Naive thymus-derived CD4-positive, alpha-beta T cell (primary cell): ENCODE results near the gene ZNF280C. TPM values are rescaled to one million over a fixed set of nuclear protein-coding genes. Genes with fewer than 3 reads are reported as not detected.

Source experiments
- ATAC-seq: fragments of 150-1000 bp; cut with Tn5 transposase; 2 replicates; pipeline ENCODE4 v1.10.0; 2021; ENCODE audit warnings: mild to moderate bottlenecking, moderate library complexity
- CTCF ChIA-PET: fragments of 350-600 bp; sonication (Branson Sonifier 250); formaldehyde crosslinking; loops from one replicate; lab custom pipeline; 2021; ENCODE audit warnings: antibody characterized with exemption; lab: Charles Lee
- POLR2A ChIA-PET: fragments of 350-600 bp; sonication (Branson Sonifier 250); formaldehyde crosslinking; loops from one replicate; lab custom pipeline; 2021; ENCODE audit warnings: antibody characterized with exemption, inconsistent platforms; lab: Charles Lee
- DNase-seq, 9 donors: peaks; one replicate each; pipeline versions ENCODE4 v3.0.0 to v3.0.0-alpha.2; 2020 to 2022; ENCODE audit warnings: mixed read lengths in 1 of 9
- H3K27ac ChIP-seq: one replicate; pipeline ENCODE4 v1.7.0; 2013; ENCODE audit warnings: mild to moderate bottlenecking, low read depth, low read length, moderate library complexity
- H3K27me3 ChIP-seq, 2 donors: one replicate each; pipeline ENCODE4 v1.7.0; 2013; ENCODE audit warnings: low read length in 2 of 2, mild to moderate bottlenecking in 2 of 2, moderate library complexity in 2 of 2; ENCODE audit not compliant: control insufficient read depth in 2 of 2, insufficient read depth in 2 of 2
- H3K36me3 ChIP-seq, 3 experiments: 1 replicate in 2 of 3; 2 replicates in 1 of 3; pipeline ENCODE4 v1.7.0; 2013; ENCODE audit warnings: low read length in 3 of 3, mild to moderate bottlenecking in 3 of 3, moderate library complexity in 1 of 3; ENCODE audit not compliant: insufficient read depth in 3 of 3, control insufficient read depth in 2 of 3
- H3K4me1 ChIP-seq, 2 donors: one replicate each; pipeline ENCODE4 v1.7.0; 2013; ENCODE audit warnings: low read length in 2 of 2, mild to moderate bottlenecking in 2 of 2, moderate library complexity in 1 of 2; ENCODE audit not compliant: control insufficient read depth in 2 of 2, insufficient read depth in 2 of 2
- H3K4me3 ChIP-seq: 2 replicates; pipeline ENCODE4 v1.7.0; 2013; ENCODE audit warnings: mild to moderate bottlenecking, low read length
- H3K9me3 ChIP-seq, 3 experiments: 1 replicate in 2 of 3; 2 replicates in 1 of 3; pipeline ENCODE4 v1.7.0; 2013; ENCODE audit warnings: low read length in 3 of 3; ENCODE audit not compliant: control insufficient read depth in 2 of 3
- H3K27ac Mint-ChIP-seq, 9 donors: one replicate each; pipeline ENCODE4 v1.8.0; 2020 to 2022; ENCODE audit warnings: mixed read lengths in 9 of 9, mild to moderate bottlenecking in 8 of 9, moderate library complexity in 5 of 9, inconsistent platforms in 2 of 9
- H3K27me3 Mint-ChIP-seq, 5 donors: one replicate each; pipeline ENCODE4 v1.8.0; 2021 to 2022; ENCODE audit warnings: mixed read lengths in 5 of 5, mild to moderate bottlenecking in 1 of 5
- H3K36me3 Mint-ChIP-seq, 5 donors: one replicate each; pipeline ENCODE4 v1.8.0; 2020 to 2022; ENCODE audit warnings: mixed read lengths in 5 of 5, mild to moderate bottlenecking in 3 of 5, inconsistent platforms in 1 of 5
- H3K4me1 Mint-ChIP-seq, 7 donors: one replicate each; pipeline ENCODE4 v1.8.0; 2020 to 2022; ENCODE audit warnings: mixed read lengths in 7 of 7, mild to moderate bottlenecking in 3 of 7, inconsistent platforms in 1 of 7
- H3K4me3 Mint-ChIP-seq, 10 donors: one replicate each; pipeline ENCODE4 v1.8.0; 2020 to 2022; ENCODE audit warnings: mild to moderate bottlenecking in 10 of 10, mixed read lengths in 10 of 10, moderate library complexity in 6 of 10, inconsistent platforms in 2 of 10
- H3K9me3 Mint-ChIP-seq, 11 donors: one replicate each; pipeline ENCODE4 v1.8.0; 2020 to 2022; ENCODE audit warnings: mixed read lengths in 11 of 11, mild to moderate bottlenecking in 4 of 11, inconsistent platforms in 1 of 11, moderate library complexity in 1 of 11
- intact Hi-C, 2 donors: fragments of 100-400 bp; cut with micrococcal nuclease; formaldehyde crosslinking; loops; one replicate each; pipeline ENCODE4 v1.15.1; 2023
- polyA plus RNA-seq, 2 donors: library from polyadenylated mRNA; unstranded; fragments of 300-500 nt; fragmentation: Illumina TruSeq; gene quantifications; one replicate each; pipeline ENCODE4 v1.2.3, GENCODE V29; 2021
- total RNA-seq, 6 experiments: library from RNA in 5 of 6; stranded (reverse) in 5 of 6; gene quantifications; 1 replicate in 5 of 6; 2 replicates in 1 of 6; pipeline ENCODE4 v1.2.3 and lab custom pipeline; 2021 to 2026

Gene ZNF280C
- total and polyA plus RNA-seq, 7 experiments from 2014 or later: 2.4 to 5.6 (median 4.0) TPM

GRCh38 chrX:130179170-130179569 lies 89.5 kb downstream of the ZNF280C start:
- peaks cover 0 to 1% (median 0%) of the 10 kb centered on the region in 11 donors for H3K9me3 Mint-ChIP-seq
- peaks cover 15 to 60% (median 51%) of the 10 kb centered on the region in 7 donors for H3K4me1 Mint-ChIP-seq
- ChIA-PET POLR2A (no interaction called here), CTCF (no interaction called here)
- H3K27ac Mint-ChIP-seq: peak overlapping the region in 8 of 9 donors; percentile 54 to 94 (median 88)
- no peak overlapping the region for H3K4me3 ChIP-seq
- no peaks in the 10 kb centered on the region for H3K27me3 ChIP-seq
- peaks cover 0 to 5% (median 0%) of the 10 kb centered on the region in 3 experiments for H3K36me3 ChIP-seq
- H3K36me3 Mint-ChIP-seq: peaks cover 0 to 19% (median 5%) of the 10 kb centered on the region in 5 donors
- DNase-seq: no peak
- H3K27me3 Mint-ChIP-seq: no peaks in the 10 kb centered on the region
- peaks cover 10 to 26% of the 10 kb centered on the region in 2 donors for H3K4me1 ChIP-seq
- ATAC-seq: no peak
- H3K9me3 ChIP-seq: no peaks in the 10 kb centered on the region
- peak overlapping the region; percentile 57 for H3K27ac ChIP-seq
- peak overlapping the region in 5 of 10 donors; percentile 1 to 53 (median 14) for H3K4me3 Mint-ChIP-seq
- intact Hi-C loops: no loop called here

DNA sequence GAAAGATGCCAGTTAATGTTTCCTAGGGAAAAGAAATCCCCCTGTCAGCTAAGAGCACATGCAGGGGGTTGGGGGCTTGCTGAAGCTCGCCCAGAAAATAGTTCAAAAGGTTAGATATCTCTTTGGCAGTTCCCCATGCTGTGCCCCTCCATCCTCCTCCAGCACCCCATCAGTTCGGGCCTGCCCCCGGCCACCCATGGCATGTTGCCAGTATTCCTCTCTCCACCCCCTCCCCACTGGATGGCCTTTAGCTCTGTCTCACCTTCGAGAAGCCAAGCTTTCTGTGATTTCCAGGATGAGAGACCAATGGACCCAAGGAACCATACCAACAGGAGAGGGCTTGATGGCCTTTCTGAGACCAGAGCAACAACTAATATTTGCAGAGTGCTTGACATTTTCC lies 91.8 kb downstream of the ZNF280C start:
- DNase-seq (no peak), ATAC-seq (no peak)
- CTCF ChIA-PET: interaction anchor here (1.5 kb wide), 1 partner anchor 17 kb away, joined by 4 read pairs; no protein-coding TSS in a partner anchor
- POLR2A ChIA-PET: interaction anchor here (0.6 to 1.7 kb wide), 4 partner anchors 10 to 92 kb away, joined by 4 to 9 read pairs (median 4); partner anchors contain the start of gene AIFM1
- H3K4me3 ChIP-seq: no peak overlapping the region
- peaks cover 12 to 26% of the 10 kb centered on the region in 2 donors for H3K4me1 ChIP-seq
- Mint-ChIP-seq H3K9me3 (peaks cover 0 to 3% (median 0%) of the 10 kb centered on the region in 11 donors), H3K4me1 (peaks cover 15 to 58% (median 53%) of the 10 kb centered on the region in 7 donors), H3K36me3 (peaks cover 0 to 19% (median 4%) of the 10 kb centered on the region in 5 donors), H3K27me3 (no peaks in the 10 kb centered on the region), H3K27ac (peak overlapping the region in 4 of 9 donors; percentile 0 to 94 (median 60)), H3K4me3 (peak overlapping the region in 5 of 10 donors; percentile 54 to 73 (median 60))
- no peak overlapping the region for H3K27ac ChIP-seq
- H3K9me3 ChIP-seq: no peaks in the 10 kb centered on the region
- intact Hi-C loops: no loop called here
- H3K27me3 ChIP-seq: no peaks in the 10 kb centered on the region
- H3K36me3 ChIP-seq: peaks cover 0 to 8% (median 0%) of the 10 kb centered on the region in 3 experiments

GRCh38 chrX:130176354-130176776 lies 92.3 kb downstream of the ZNF280C start:
- no peak for DNase-seq
- H3K27me3 ChIP-seq: no peaks in the 10 kb centered on the region
- CTCF ChIA-PET: interaction anchor here (1.0 to 1.5 kb wide), 2 partner anchors 18 to 95 kb away, joined by 4 to 5 read pairs; no protein-coding TSS in a partner anchor
- no peak overlapping the region for H3K4me3 ChIP-seq
- peak overlapping the region; percentile 0 to 94 (median 46) for H3K27ac Mint-ChIP-seq
- no peak overlapping the region for H3K27ac ChIP-seq
- peaks cover 0 to 14% (median 0%) of the 10 kb centered on the region in 3 experiments for H3K36me3 ChIP-seq
- peaks cover 0 to 3% (median 0%) of the 10 kb centered on the region in 11 donors for H3K9me3 Mint-ChIP-seq
- H3K9me3 ChIP-seq: no peaks in the 10 kb centered on the region
- intact Hi-C loops: no loop called here
- peak overlapping the region in 8 of 10 donors; percentile 2 to 73 (median 57) for H3K4me3 Mint-ChIP-seq
- POLR2A ChIA-PET: interaction anchor here (0.6 to 1.7 kb wide), 3 partner anchors 10 to 91 kb away, joined by 4 to 9 read pairs (median 4); partner anchors contain the start of gene AIFM1
- peaks cover 15 to 58% (median 53%) of the 10 kb centered on the region in 7 donors for H3K4me1 Mint-ChIP-seq
- H3K36me3 Mint-ChIP-seq: peaks cover 0 to 19% (median 4%) of the 10 kb centered on the region in 5 donors
- no peaks in the 10 kb centered on the region for H3K27me3 Mint-ChIP-seq
- no peak for ATAC-seq
- peaks cover 12 to 26% of the 10 kb centered on the region in 2 donors for H3K4me1 ChIP-seq

GRCh38 chrX:130174937-130175336 lies 93.8 kb downstream of the ZNF280C start:
- ChIA-PET CTCF (no interaction called here), POLR2A (interaction anchor here (1.9 kb wide), 1 partner anchor 9 kb away, joined by 4 read pairs; the partner anchor contains the start of gene AIFM1)
- H3K9me3 ChIP-seq: no peaks in the 10 kb centered on the region
- peaks cover 0 to 17% (median 4%) of the 10 kb centered on the region in 5 donors for H3K36me3 Mint-ChIP-seq
- DNase-seq (no peak), ATAC-seq (no peak)
- H3K27me3 ChIP-seq: no peaks in the 10 kb centered on the region
- H3K4me3 ChIP-seq: no peak overlapping the region
- peaks cover 0 to 14% (median 0%) of the 10 kb centered on the region in 3 experiments for H3K36me3 ChIP-seq
- peaks cover 12 to 26% of the 10 kb centered on the region in 2 donors for H3K4me1 ChIP-seq
- peak overlapping the region in 7 of 9 donors; percentile 20 to 94 (median 57) for H3K27ac Mint-ChIP-seq
- H3K4me3 Mint-ChIP-seq: peak overlapping the region in 8 of 10 donors; percentile 12 to 96 (median 68)
- H3K27ac ChIP-seq: no peak overlapping the region
- H3K27me3 Mint-ChIP-seq: no peaks in the 10 kb centered on the region
- intact Hi-C loops: loop anchor here in 1 of 2 donors (5.0 kb wide), 3 partner anchors 53 to 398 kb away; partner anchors contain the start of gene SASH3
- H3K9me3 Mint-ChIP-seq: peaks cover 0 to 3% (median 0%) of the 10 kb centered on the region in 11 donors
- peaks cover 13 to 58% (median 56%) of the 10 kb centered on the region in 7 donors for H3K4me1 Mint-ChIP-seq

DNA sequence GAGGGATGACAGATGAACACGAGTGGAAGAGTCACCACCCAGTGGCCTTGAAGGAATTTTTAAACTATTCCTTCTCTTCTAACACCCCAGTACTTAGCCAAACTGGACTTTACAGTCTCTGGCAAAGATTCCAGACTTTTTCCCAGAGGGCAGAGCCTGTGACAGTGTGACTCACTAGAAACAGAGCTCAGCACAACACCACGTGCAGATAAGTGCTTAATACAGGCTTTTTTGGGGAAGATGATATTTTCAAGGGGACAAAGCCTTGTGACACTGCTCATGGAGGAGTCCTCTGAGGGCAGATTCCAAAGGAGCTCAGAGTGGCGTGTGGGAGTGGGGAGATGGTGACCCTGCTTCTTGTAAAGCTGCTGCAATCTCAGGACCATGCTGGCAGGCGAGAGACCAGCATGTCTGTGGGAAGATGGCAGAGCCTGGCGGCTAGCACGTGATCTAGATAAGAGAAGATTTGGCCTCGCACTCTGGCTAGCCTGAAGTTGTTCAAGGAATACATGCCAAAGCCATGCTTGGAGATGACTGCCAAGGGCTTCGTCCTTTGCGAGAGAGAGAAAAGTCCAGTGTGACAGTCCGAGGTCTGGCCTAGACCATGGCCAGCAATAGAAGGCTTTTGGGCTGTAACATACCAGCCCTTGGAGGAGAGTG lies 94.5 kb downstream of the ZNF280C start:
- DNase-seq (no peak), ATAC-seq (no peak)
- Histone ChIP-seq H3K4me1 (peaks cover 12 to 26% of the 10 kb centered on the region in 2 donors), H3K9me3 (no peaks in the 10 kb centered on the region), H3K27me3 (no peaks in the 10 kb centered on the region), H3K36me3 (peaks cover 0 to 14% (median 0%) of the 10 kb centered on the region in 3 experiments), H3K27ac (peak overlapping the region; percentile 74), H3K4me3 (peak overlapping the region; percentile 82)
- Mint-ChIP-seq H3K4me3 (peak overlapping the region; percentile 85 to 96 (median 92)), H3K27ac (peak overlapping the region; percentile 86 to 94 (median 88)), H3K36me3 (peaks cover 0 to 14% (median 4%) of the 10 kb centered on the region in 5 donors), H3K4me1 (peaks cover 8 to 52% (median 48%) of the 10 kb centered on the region in 7 donors), H3K9me3 (peaks cover 0 to 3% (median 0%) of the 10 kb centered on the region in 11 donors), H3K27me3 (no peaks in the 10 kb centered on the region)
- POLR2A ChIA-PET: interaction anchor here (0.6 to 1.9 kb wide), 5 partner anchors 9 to 90 kb away, joined by 3 to 8 read pairs (median 4); partner anchors contain the start of gene AIFM1
- intact Hi-C loops: loop anchor here in 1 of 2 donors (5.0 kb wide), 3 partner anchors 52 to 397 kb away; partner anchors contain the start of gene SASH3
- CTCF ChIA-PET: no interaction called here
